ENCODE results near the gene MED17. TPM values are rescaled to one million over a fixed set of nuclear protein-coding genes. Genes with fewer than 3 reads are reported as not detected.

MED17 gene
- total and polyA plus RNA-seq, 2 of the 13 experiments (the other 11 are each of a cell fraction or from before 2014, with no cell fraction given), result 23.1 to 37.0 TPM

- no peak for TF ChIP-seq UBTF (CRISPR knock-in tag; IDR thresholded peaks at IDR 0.05)
- no peak for TF ChIP-seq THYN1 (CRISPR knock-in tag; IDR thresholded peaks at IDR 0.05; ENCODE audit: borderline replicate concordance, low read depth)
- TF ChIP-seq RAD21 (CRISPR knock-in tag; IDR thresholded peaks at IDR 0.05), result no peak; the same call in 1 of the 2 replicates
- TF ChIP-seq ZSCAN12 (CRISPR knock-in tag; IDR thresholded peaks at IDR 0.05), result no peak
- TF ChIP-seq ZNF577 (CRISPR knock-in tag; IDR thresholded peaks at IDR 0.05; ENCODE audit: borderline replicate concordance, low read depth), result no peak
- TF ChIP-seq MIXL1 (CRISPR knock-in tag; IDR thresholded peaks at IDR 0.05), result peak; percentile 90
- peak; percentile 68; the same call in 1 of the 2 replicates for TF ChIP-seq ZNF816 (CRISPR knock-in tag; IDR thresholded peaks at IDR 0.05; ENCODE audit: borderline replicate concordance)
- peak; percentile 82 for TF ChIP-seq ARNTL (CRISPR knock-in tag; IDR thresholded peaks at IDR 0.05)
- no peak for TF ChIP-seq RAD51 (IDR thresholded peaks at IDR 0.05; ENCODE audit: borderline replicate concordance)
- no peak for TF ChIP-seq ZKSCAN5 (CRISPR knock-in tag; IDR thresholded peaks at IDR 0.05)
- no peak for TF ChIP-seq GPN1 (CRISPR knock-in tag; IDR thresholded peaks at IDR 0.05; ENCODE audit: borderline replicate concordance)
- TF ChIP-seq NFRKB (IDR thresholded peaks at IDR 0.05), result no peak
- no peak for TF ChIP-seq POLR2A (IDR thresholded peaks at IDR 0.05; ENCODE audit: insufficient read depth in 1 of 2, low read depth in 2 of 2, low read length in 2 of 2)
- no peak for TF ChIP-seq CSRNP1 (CRISPR knock-in tag; IDR thresholded peaks at IDR 0.05)
- TF ChIP-seq ZZZ3 (CRISPR knock-in tag; IDR thresholded peaks at IDR 0.05; ENCODE audit: borderline replicate concordance), result 0 out of 2 replicates have a peak, but pooled peaks have one; percentile 63
- TF ChIP-seq RBAK (CRISPR knock-in tag; IDR thresholded peaks at IDR 0.05), result no peak
- TF ChIP-seq ZBTB42 (CRISPR knock-in tag; IDR thresholded peaks at IDR 0.05), result no peak
- TF ChIP-seq MBNL3 (CRISPR knock-in tag; conservative IDR thresholded peaks at IDR 0.05), result no peak
- TF ChIP-seq ZBTB20 (CRISPR knock-in tag; IDR thresholded peaks at IDR 0.05; ENCODE audit: borderline replicate concordance, low read depth), result no peak; the same call in 1 of the 2 replicates
- TF ChIP-seq BRD4 (CRISPR knock-in tag; IDR thresholded peaks at IDR 0.05), result no peak
- peak; percentile 50; the same call in 1 of the 2 replicates for TF ChIP-seq ZNF841 (CRISPR knock-in tag; IDR thresholded peaks at IDR 0.05; ENCODE audit: borderline replicate concordance)
- TF ChIP-seq ZNF83 (CRISPR knock-in tag; IDR thresholded peaks at IDR 0.05; ENCODE audit: borderline replicate concordance), result no peak
- TF ChIP-seq ZNF777 (CRISPR knock-in tag; IDR thresholded peaks at IDR 0.05), result no peak
- TF ChIP-seq ZNF235 (CRISPR knock-in tag; IDR thresholded peaks at IDR 0.05; ENCODE audit: borderline replicate concordance), result peak; percentile 93
- 0 out of 2 replicates have a peak, but pooled peaks have one; percentile 46 for TF ChIP-seq IKZF5 (CRISPR knock-in tag; IDR thresholded peaks at IDR 0.05)
- 0 out of 2 replicates have a peak, but pooled peaks have one; percentile 42 for TF ChIP-seq ZNF691 (CRISPR knock-in tag; IDR thresholded peaks at IDR 0.05; ENCODE audit: borderline replicate concordance, low read depth)
Measured at GRCh38 chr11:93773045-93773477, 11.0 kb upstream of the MED17 start (continued).

Measured in HepG2 (cell line).